ENCODE results near the gene HAND2.

The HAND2 gene

DNA sequence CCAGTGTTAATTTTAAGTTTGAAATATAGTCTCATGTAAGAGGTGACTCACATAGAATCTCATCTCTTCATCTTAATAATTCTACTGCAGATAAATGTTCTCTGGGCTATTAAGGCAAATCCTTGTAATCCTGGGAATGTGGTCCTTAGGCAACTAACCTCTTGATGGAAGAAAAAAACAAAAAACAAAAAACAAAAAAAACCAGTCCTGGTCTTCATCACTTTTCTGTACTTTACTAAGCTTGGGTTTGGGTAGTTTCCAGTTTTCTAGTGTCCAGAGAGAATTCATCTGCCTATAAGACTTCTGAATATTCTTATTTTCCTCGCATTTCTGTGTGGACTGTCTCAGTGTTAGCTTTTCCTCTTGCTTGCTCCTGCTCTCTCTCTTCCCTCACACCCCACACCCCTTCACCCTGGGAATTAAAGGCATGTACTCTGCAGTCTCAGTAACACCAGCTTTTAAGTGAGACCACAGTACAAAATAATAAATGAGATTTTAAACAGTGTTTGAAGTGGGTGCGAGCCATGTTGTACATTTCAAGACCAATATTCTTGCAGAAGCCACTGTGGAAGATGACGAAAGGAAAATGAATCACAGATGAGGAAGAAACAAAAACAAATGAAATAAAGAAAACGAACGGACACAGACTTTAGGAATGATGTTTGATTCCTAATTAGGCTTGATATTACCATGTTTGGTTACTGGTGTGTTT, 51.7 kb downstream of the HAND2 start:
- no peak for DNase-seq (ENCODE audit: low read depth in 3 of 3)

DNA sequence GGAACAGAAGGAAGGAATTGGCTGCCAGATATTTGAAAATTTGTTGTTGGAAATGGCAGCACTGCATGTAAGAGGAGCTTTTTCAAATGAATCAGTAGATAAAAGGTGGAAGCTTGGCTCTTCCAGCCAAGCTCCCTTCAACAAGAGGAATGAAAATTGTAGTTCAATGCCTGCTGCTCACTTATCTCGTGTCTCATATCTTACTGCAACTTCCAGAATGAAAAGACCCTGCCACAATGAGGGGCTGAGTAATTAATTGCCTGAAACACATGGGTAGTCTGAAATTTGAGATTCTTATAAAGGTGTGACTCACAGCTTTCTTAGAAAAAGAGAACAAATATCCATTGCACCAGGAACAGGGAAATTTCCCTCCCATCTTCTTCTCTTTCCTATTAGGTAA, 53.0 kb downstream of the HAND2 start:
- no peak for DNase-seq (ENCODE audit: low read depth in 3 of 3)

All from stimulated activated CD4-positive, alpha-beta T cell treated with anti-CD3 and anti-CD28 coated beads, TNF-alpha, amount 100 ng/mL, for 48 hours (primary cell).